Measurements from ENCODE around the gene PEX16. TPM values are rescaled to one million over a fixed set of nuclear protein-coding genes. Genes with fewer than 3 reads are reported as not detected.

The PEX16 gene
- total RNA-seq = 24.6 and 28.3 TPM in 2 replicates

DNA sequence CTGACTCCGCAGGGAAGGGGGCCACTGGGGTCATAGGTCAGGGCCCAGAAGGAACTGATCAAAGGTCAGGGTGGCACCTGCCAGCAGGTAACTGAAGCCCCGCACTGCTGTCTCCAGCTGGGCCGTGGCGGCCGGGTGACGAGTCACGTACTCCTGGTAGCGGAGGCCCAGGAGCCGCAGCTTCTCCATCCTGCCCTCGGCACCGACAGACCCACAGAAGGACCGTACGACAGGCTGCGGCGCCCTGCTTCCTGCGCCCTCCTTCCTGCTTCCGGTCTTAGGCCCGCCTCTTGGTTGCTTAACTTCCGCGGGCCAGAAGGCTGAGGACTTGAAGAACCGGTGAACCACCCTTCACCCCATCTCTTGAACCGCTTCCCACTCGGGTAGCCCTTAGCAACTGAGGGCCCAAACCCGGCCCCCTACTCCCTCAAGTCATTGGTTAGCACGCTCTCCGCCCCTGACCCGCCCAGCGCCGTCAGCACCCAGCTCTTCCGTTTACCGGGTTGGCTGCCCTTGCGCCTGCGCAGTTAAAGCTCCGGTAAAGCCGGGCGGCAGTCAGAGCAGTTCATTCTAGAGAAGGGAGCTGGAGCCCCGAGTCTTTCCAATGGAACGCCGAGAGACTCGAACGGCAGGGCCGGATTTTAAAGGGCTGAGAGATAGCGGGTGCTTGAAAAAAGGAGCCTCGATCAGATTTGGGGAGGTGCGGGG is at the start of gene PEX16:
PEX16 (minus strand) TSS at position 255 of the 708 bp plus-strand sequence; CDS start at position 189, 66 bp downstream.
- peak; percentile 100 for DNase-seq (ENCODE audit: low read depth)
- TF ChIP-seq, protein P1, sequence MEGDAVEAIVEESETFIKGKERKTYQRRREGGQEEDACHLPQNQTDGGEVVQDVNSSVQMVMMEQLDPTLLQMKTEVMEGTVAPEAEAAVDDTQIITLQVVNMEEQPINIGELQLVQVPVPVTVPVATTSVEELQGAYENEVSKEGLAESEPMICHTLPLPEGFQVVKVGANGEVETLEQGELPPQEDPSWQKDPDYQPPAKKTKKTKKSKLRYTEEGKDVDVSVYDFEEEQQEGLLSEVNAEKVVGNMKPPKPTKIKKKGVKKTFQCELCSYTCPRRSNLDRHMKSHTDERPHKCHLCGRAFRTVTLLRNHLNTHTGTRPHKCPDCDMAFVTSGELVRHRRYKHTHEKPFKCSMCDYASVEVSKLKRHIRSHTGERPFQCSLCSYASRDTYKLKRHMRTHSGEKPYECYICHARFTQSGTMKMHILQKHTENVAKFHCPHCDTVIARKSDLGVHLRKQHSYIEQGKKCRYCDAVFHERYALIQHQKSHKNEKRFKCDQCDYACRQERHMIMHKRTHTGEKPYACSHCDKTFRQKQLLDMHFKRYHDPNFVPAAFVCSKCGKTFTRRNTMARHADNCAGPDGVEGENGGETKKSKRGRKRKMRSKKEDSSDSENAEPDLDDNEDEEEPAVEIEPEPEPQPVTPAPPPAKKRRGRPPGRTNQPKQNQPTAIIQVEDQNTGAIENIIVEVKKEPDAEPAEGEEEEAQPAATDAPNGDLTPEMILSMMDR (IDR thresholded peaks at IDR 0.05; ENCODE audit: insufficient read depth, low read depth, low read length) = no peak

DNA sequence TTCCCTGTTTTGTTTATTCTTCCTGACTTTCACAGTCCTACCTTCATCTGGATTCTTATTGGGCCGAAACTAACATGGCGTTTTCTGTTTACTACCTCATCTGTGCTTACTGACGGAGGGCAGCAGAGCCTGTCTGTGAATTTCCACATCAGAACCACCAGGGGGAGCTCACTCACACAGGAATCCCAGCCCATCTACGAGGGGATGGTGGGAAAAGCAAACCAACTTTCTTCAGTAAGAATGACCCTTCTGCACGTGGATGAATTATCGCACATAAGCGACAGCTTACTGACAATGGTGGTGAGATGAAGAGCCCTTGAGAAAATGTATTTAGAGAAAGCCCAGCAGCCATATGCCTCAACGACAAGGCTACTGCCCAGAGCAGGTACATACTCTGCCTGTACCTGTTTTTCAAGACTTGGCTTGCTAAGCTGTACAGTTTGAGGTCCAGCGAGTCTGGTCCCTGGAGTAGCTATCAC is 47.3 kb upstream of the PEX16 start:
- DNase-seq (ENCODE audit: low read depth) = peak; percentile 82
- H3K4me3 ChIP-seq (ENCODE audit: low read depth, low read length) = no peak overlapping the region
- TF ChIP-seq, protein P1 (IDR thresholded peaks at IDR 0.05; ENCODE audit: insufficient read depth, low read depth, low read length) = peak; percentile 93

More for the DNA sequence above, at the start of gene PEX16:
- peak within 1 kb of the TSS; percentile 74 for H3K4me3 ChIP-seq (ENCODE audit: low read depth, low read length)

DNA sequence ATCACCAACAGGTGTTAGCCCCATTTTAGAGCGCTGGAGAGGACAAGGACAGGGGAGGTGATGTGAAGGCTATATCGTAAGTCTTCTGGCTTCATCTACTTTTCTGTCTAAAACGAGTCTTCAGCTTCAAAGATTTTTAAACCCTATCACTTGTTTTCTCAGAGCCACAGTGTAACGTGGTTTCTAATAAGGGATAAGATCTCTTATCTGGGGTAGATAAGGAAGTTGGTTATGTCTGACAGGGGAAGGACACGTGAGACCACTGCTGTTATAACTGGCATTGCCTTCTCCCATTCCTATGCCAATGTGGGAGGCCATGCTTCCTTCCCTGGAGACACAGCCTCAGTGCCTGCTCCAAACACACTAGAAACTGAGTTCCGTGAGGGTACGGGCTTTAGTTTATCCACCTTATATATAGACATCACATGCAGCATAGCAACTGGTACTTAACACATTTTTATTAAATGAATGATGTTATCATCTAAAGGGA is 44.1 kb upstream of the PEX16 start:
- TF ChIP-seq, protein P1 (IDR thresholded peaks at IDR 0.05; ENCODE audit: insufficient read depth, low read depth, low read length) = no peak
- no peak for DNase-seq (ENCODE audit: low read depth)
- no peak overlapping the region for H3K4me3 ChIP-seq (ENCODE audit: low read depth, low read length)

DNA sequence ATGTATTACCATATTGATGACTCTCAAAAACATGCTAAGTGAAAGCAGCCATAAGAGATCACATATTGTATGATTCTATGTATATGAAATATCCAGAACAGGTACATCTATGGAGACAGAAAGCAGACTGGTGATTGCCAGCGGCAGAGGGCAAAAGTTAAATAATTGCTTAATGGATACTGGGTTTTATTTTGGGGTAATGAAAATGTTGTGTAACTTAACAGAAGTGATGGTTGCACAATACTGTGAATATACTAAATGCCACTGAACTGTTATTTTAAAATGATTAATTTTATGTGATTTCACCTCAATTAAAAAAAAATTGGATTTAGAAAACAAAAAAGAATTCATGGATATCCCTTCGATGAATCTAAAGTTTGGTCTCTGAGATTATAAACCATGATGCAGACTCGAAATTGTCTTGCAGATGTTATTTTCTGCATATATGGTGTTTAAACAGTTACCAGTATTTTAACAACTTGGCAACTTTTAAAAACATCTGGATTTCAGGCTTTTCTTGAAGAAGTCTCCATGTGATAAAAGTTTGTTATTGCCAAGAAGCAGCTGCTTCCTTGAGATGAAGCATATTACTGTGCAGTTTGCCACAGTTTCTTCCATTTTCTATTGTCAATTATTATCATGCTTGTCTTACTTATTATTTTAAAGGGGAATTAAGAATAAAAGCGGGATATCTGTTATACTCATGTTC is 42.9 kb upstream of the PEX16 start:
- TF ChIP-seq, protein P1 (IDR thresholded peaks at IDR 0.05; ENCODE audit: insufficient read depth, low read depth, low read length) = no peak
- no peak overlapping the region for H3K4me3 ChIP-seq (ENCODE audit: low read depth, low read length)
- peak; percentile 48 for DNase-seq (ENCODE audit: low read depth)

DNA sequence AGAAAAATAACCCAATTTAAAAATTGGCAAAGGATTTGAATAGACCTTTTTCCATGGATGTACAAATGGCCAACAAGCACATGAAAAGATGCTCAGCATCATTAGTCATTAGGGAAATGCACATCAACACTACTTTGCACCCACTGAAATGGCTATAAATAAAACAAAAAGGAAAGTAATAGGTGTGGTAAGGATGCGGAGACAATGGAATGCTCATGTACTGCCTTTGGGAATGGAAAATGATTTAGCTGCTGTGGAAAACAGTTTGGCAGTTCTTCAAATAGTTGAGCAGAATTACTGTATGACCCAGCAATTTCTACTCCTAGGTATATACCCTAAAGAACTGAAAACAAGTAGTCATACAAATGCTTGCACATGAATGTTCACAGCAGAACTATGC is 42.2 kb upstream of the PEX16 start:
- no peak for DNase-seq (ENCODE audit: low read depth)
- H3K4me3 ChIP-seq (ENCODE audit: low read depth, low read length) = no peak overlapping the region
- TF ChIP-seq, protein P1 (IDR thresholded peaks at IDR 0.05; ENCODE audit: insufficient read depth, low read depth, low read length) = no peak

DNA sequence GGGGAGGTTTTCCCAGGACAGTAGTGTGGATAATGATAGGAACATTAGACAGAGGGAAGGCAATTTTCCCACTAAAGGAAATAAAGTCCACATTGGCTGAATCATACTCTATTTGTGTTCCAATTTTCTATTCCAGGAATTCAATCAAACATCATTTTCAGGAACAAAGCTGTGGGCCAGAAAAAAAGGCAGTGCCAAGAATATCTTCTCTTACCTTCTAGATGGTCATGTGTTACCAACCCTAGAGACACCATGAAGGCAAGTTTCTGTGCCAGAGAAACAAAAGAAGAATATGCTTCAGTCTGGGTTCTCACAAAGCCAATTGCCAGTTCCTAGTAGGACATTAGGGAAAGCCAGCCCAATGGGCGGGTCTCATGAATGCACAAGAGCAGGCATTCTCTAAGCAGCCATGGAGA is 32.3 kb upstream of the PEX16 start:
- DNase-seq (ENCODE audit: low read depth) = no peak
- H3K4me3 ChIP-seq (ENCODE audit: low read depth, low read length) = no peak overlapping the region
- TF ChIP-seq, protein P1 (IDR thresholded peaks at IDR 0.05; ENCODE audit: insufficient read depth, low read depth, low read length) = no peak

Data from fibroblast of villous mesenchyme (primary cell).